ENCODE data around the gene TNS3.

DNA sequence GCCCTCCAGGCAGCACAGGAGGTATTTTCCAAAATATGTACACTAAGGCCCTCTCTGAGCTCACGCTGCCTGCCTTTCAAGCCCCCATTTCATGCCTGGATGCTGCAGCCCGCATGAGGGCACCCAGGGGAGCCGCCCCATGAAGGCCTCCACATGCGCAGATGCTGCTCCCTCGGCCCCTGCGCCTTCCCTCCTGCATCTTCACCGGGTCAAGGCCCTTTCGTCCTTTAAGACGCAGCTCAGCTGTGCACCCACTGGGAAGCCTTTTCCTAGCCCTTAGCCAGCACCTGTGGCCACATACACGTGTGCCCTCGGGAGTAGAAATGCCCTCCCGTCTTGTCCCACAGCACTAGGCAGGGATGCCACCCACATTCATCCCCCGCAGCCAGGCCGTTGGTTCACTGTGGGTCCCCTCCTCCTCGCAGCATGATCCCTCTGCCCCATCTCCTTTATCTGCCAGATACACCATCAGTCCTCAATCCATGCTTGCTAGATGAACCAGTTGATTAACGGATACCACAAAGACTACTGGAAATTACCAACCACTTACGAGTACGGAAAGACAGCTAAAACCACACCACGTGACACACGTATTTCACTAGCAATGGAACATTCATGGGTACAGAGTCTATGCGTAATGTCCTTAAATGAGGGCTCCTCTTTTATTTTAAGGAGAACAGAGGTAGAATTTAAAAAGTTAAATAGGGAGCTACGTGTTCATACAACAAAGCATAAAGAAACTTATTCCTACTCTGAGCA lies 278.0 kb downstream of the TNS3 start:
- TF ChIP-seq, protein P1, sequence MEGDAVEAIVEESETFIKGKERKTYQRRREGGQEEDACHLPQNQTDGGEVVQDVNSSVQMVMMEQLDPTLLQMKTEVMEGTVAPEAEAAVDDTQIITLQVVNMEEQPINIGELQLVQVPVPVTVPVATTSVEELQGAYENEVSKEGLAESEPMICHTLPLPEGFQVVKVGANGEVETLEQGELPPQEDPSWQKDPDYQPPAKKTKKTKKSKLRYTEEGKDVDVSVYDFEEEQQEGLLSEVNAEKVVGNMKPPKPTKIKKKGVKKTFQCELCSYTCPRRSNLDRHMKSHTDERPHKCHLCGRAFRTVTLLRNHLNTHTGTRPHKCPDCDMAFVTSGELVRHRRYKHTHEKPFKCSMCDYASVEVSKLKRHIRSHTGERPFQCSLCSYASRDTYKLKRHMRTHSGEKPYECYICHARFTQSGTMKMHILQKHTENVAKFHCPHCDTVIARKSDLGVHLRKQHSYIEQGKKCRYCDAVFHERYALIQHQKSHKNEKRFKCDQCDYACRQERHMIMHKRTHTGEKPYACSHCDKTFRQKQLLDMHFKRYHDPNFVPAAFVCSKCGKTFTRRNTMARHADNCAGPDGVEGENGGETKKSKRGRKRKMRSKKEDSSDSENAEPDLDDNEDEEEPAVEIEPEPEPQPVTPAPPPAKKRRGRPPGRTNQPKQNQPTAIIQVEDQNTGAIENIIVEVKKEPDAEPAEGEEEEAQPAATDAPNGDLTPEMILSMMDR (IDR thresholded peaks at IDR 0.05), result no peak
- no peak for TF ChIP-seq EZH2 (IDR thresholded peaks at IDR 0.05; ENCODE audit: borderline replicate concordance, insufficient read depth, low read depth, low read length, poor library complexity, severe bottlenecking)

Measured in B cell (primary cell).